Endometrial microvascular endothelial cells (primary cell): ENCODE results near the gene GAST. TPM values are rescaled to one million over a fixed set of nuclear protein-coding genes. Genes with fewer than 3 reads are reported as not detected.

Experiments used
- in situ Hi-C: cut with HindIII; loops from 2 replicates; pipeline ENCODE4 v1.10.0; 2017; ENCODE audit warnings: low sequenced_read_pairs, low pct_unique_long_range_greater_than_20kb; ENCODE audit errors: inconsistent ontology term
- total RNA-seq: library from RNA; depleted of rRNA; stranded (reverse); fragments of >200 nt; gene quantifications from one replicate; pipeline ENCODE4 v1.2.3, GENCODE V29; 2015; ENCODE audit errors: inconsistent ontology term

The GAST gene
- total RNA-seq, 1 donor from 2014 or later, result not detected

GRCh38 chr17:41702712-41703111, 9.4 kb upstream of the GAST start:
- in situ Hi-C loops, result no loop called here

- in situ Hi-C loops, result no loop called here
Observed at GRCh38 chr17:41705271-41705991, 6.7 kb upstream of the GAST start.

- in situ Hi-C loops, result no loop called here
Observed at GRCh38 chr17:41707803-41708669, 4.1 kb upstream of the GAST start.

GRCh38 chr17:41710472-41711090, 1.6 kb upstream of the GAST start:
- in situ Hi-C loops, result no loop called here

GRCh38 chr17:41717408-41718286, 5.5 kb downstream of the GAST start:
- in situ Hi-C loops, result no loop called here

GRCh38 chr17:41718287-41718645, 6.1 kb downstream of the GAST start:
- in situ Hi-C loops, result no loop called here

GRCh38 chr17:41722231-41722630, 10.1 kb downstream of the GAST start:
- in situ Hi-C loops, result loop anchor here (10.0 kb wide), 1 partner anchor 83 kb away; no protein-coding TSS in a partner anchor

- in situ Hi-C loops, result loop anchor here (10.0 kb wide), 1 partner anchor 81 kb away; no protein-coding TSS in a partner anchor
Observed at GRCh38 chr17:41723801-41724475, 11.8 kb downstream of the GAST start.

- in situ Hi-C loops, result loop anchor here (10.0 kb wide), 1 partner anchor 80 kb away; no protein-coding TSS in a partner anchor
Observed at GRCh38 chr17:41724476-41725050, 12.4 kb downstream of the GAST start.

GRCh38 chr17:41725134-41725533, 13.0 kb downstream of the GAST start:
- in situ Hi-C loops, result loop anchor here (10.0 kb wide), 1 partner anchor 80 kb away; no protein-coding TSS in a partner anchor

- in situ Hi-C loops, result loop anchor here (10.0 kb wide), 1 partner anchor 77 kb away; no protein-coding TSS in a partner anchor
Observed at GRCh38 chr17:41728056-41728455, 15.9 kb downstream of the GAST start.

GRCh38 chr17:41730479-41730878, 18.3 kb downstream of the GAST start:
- in situ Hi-C loops, result no loop called here

- in situ Hi-C loops, result no loop called here
Observed at GRCh38 chr17:41731836-41732235, 19.7 kb downstream of the GAST start.

- in situ Hi-C loops, result no loop called here
Observed at GRCh38 chr17:41733348-41734138, 21.4 kb downstream of the GAST start.

- in situ Hi-C loops, result no loop called here
Observed at GRCh38 chr17:41734139-41734948, 22.2 kb downstream of the GAST start, which contains the start of gene HAP1. TSS of gene HAP1 (minus strand) at chr17:41734643. CDS start at chr17:41734634, 9 bp downstream.

GRCh38 chr17:41734949-41735313, 22.8 kb downstream of the GAST start:
- in situ Hi-C loops, result no loop called here
